22Rv1 (cell line): ENCODE results near the gene PPM1H.
A peak's percentile ranks its signal among the peaks of the same experiment; 100 is the strongest.

Experiments used
- H3K27ac ChIP-seq: fragments of 450-650 bp; 2 replicates; pipeline ENCODE4 v1.5.1; 2017
- ZFX ChIP-seq: fragments of 450-650 bp; IDR thresholded peaks from 2 replicates; pipeline ENCODE4 v1.6.1; 2017; ENCODE audit warnings: antibody characterized with exemption, borderline replicate concordance
- TF ChIP-seq, protein P1 (sequence below): fragments of 450-650 bp; IDR thresholded peaks from 2 replicates; pipeline ENCODE4 v1.5.1; 2017; ENCODE audit warnings: mild to moderate bottlenecking

PPM1H gene

DNA sequence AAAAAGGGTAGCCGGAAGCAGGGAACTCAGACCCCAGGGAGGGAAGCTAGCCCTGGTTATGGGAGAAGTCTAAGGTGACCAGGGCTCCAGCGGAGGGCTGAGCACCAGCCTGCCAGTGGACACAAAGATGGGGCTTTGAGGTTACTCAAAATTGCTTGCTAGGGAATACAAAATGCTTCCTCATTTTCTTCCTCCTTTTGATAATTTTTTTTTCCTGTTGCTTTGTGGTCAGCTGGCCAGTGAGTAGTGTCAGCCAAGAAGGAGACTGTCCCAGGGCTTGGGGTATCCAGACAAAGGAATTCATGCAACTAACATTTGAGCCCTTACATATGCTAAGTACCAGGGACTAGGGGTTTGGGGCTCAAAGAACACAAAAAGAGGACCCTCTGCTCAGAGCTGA is 206.2 kb downstream of the PPM1H start:
- no peak overlapping the region for H3K27ac ChIP-seq
- TF ChIP-seq ZFX = no peak
- TF ChIP-seq, protein P1, sequence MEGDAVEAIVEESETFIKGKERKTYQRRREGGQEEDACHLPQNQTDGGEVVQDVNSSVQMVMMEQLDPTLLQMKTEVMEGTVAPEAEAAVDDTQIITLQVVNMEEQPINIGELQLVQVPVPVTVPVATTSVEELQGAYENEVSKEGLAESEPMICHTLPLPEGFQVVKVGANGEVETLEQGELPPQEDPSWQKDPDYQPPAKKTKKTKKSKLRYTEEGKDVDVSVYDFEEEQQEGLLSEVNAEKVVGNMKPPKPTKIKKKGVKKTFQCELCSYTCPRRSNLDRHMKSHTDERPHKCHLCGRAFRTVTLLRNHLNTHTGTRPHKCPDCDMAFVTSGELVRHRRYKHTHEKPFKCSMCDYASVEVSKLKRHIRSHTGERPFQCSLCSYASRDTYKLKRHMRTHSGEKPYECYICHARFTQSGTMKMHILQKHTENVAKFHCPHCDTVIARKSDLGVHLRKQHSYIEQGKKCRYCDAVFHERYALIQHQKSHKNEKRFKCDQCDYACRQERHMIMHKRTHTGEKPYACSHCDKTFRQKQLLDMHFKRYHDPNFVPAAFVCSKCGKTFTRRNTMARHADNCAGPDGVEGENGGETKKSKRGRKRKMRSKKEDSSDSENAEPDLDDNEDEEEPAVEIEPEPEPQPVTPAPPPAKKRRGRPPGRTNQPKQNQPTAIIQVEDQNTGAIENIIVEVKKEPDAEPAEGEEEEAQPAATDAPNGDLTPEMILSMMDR = no peak

DNA sequence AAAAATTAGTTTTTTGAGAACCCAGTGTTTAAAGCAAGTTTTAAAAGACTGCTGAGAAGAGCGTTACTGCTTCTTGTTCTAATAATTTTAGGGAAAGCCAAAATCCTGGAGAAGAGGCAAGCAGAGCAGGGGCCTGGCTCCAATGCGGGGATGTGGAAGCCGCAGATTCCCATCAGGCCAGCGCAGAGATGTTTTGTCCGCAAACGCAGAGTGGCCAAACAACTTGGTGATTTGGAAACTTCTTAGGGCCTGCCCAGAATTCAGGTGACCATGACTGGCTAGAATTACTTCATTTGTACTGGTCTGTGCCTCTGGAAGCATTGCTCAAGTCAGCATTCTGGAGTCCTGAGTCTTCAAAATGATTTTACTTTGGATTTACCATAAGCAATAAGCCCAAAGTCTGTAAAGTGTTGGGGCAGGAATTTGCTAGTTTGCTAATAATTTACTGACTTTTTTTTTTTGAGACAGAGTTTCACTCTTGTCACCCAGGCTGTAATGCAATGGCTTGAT is 208.4 kb downstream of the PPM1H start:
- TF ChIP-seq, protein P1 = no peak
- TF ChIP-seq ZFX = no peak
- no peak overlapping the region for H3K27ac ChIP-seq

DNA sequence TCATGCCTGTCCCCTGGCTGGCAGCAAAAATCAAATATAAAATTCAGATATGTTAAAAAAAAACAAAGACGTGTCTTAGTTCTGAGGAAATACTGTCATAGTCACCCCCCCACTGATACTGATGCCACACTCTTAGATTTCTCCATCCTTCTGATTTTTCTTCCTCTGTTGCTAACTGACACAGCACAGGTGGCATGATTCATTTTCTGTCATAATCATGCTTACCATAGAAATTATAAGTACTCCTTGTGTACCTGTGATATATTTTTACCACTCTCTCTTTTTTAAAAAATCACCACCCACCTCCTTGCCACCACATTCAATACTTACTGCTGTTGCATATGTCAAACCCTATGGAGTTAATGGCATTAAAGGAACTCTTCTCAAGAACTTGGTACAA is 209.2 kb downstream of the PPM1H start:
- no peak overlapping the region for H3K27ac ChIP-seq
- TF ChIP-seq, protein P1 = no peak
- TF ChIP-seq ZFX = no peak

DNA sequence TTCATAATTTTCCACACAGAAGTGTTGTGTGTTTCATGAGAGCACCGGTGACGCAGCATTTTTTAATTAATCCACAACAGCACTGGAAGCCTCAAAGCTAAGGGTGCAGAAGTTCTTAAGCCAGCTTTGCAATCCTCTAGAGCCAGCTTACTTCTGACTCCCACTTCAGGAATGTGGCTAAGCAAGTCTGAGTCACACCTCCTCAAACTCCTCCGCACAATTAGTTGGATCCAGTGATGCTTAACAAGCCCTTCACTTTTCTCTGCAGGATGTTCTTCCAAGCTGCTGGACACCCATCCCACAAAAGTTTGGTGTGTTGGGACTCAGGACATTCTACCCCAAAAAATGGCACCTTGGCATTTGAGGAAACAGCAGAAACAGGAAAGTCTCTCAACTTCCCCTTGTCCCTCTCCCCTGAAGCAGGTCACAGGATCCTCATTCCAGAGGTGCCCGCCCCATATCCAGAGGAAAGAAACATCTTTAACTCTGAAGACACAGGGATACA is 210.0 kb downstream of the PPM1H start:
- no peak for TF ChIP-seq ZFX
- TF ChIP-seq, protein P1 = no peak
- H3K27ac ChIP-seq = peak overlapping the region; percentile 40

DNA sequence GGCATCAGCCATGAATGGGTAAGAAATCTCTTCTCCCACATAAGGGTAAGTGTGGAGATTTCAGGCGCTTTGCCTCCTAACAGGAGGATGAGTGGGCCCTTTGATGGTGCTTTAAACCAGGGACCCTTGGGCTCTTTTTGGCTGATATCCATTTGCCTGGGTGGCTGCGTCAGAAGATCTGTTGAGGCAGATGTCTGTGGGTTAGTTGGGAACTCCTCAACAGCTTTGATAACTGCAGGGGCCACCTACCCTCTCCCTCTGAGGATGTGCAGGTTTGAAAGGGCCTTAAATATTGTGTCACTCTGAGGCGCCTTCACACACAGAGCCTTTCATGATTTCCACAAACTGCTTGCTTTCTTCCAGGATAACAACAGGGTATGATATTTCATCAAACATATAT is 210.7 kb downstream of the PPM1H start:
- H3K27ac ChIP-seq = peak overlapping the region; percentile 40
- TF ChIP-seq ZFX = no peak
- TF ChIP-seq, protein P1 = no peak

DNA sequence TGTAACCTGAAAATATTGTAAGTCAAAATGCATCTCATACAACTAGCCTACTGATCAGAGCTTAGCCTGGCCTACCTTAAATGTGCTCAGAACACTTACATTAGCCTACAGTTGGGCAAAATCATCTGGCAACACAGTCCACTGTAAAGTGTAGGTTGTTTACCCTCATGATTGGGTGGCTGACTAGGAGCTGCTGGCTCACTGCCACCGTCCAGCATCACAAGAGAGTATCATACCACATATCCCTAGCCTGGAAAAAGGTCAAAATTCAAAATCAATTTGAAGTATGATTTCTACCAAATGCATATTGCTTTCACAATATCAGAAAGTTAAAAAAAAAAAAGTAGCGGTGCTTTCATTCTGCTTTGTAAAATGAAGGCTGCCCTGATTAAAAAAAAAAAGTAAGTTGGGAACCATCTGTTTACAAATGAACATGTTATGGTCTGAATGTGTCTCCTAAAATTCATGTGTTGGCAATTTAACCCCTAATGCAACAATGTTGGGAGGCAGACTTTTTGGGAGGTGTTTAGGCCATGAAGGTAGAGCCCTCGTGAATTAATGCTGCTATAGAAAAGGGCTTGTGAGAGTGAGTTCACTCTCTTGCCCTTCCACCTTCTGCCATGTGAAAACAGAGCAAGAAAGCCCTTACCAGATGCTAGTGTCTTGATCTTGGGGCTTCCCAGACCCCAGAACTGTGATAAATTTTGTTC is 211.8 kb downstream of the PPM1H start:
- H3K27ac ChIP-seq = no peak overlapping the region

More for the DNA sequence above, 211.8 kb downstream of the PPM1H start:
- no peak for TF ChIP-seq ZFX
- TF ChIP-seq, protein P1 = no peak
